H1 (cell line): ENCODE measurements around the gene CCDC154. TPM values are rescaled to one million over a fixed set of nuclear protein-coding genes. Genes with fewer than 3 reads are reported as not detected.

ENCODE experiments used
- CTCF ChIA-PET: fragments of 300-600 bp; sonication (Branson Sonifier 250); formaldehyde crosslinking; loops from one replicate; lab custom pipeline; 2021; ENCODE audit not compliant: partially characterized antibody; lab: Charles Lee
- POLR2A ChIA-PET: fragments of 300-600 bp; sonication (Branson Sonifier 250); formaldehyde crosslinking; loops from one replicate; lab custom pipeline; 2021; ENCODE audit warnings: inconsistent platforms; ENCODE audit not compliant: partially characterized antibody; lab: Charles Lee
- DNase-seq, 2 experiments: peaks; one replicate each; pipeline versions ENCODE4 v3.0.0 to v3.0.0-alpha.2; 2010 to 2022; ENCODE audit warnings: low spot score in 2 of 2, low read depth in 1 of 2, mixed read lengths in 1 of 2
- FAIRE-seq: peaks from 2 replicates; lab custom pipeline; 2011; peaks lifted over from hg19 to GRCh38; lab: Jason Lieb, UNC
- H2AFZ ChIP-seq: 2 replicates; pipeline ENCODE4 v1.8.1; 2012; ENCODE audit warnings: low read length, inconsistent platforms
- H2AK5ac ChIP-seq: 2 replicates; pipeline ENCODE4 v1.6.1; 2013; ENCODE audit warnings: low read depth, low read length
- H2BK120ac ChIP-seq: replicated peaks from 2 replicates; pipeline ENCODE3; 2013; ENCODE audit warnings: low read depth, low read length, inconsistent platforms
- H2BK12ac ChIP-seq: 2 replicates; pipeline ENCODE4 v1.6.1; 2013; ENCODE audit warnings: low read depth, low read length
- H2BK15ac ChIP-seq: 2 replicates; pipeline ENCODE4 v1.6.1; 2013; ENCODE audit warnings: low read length
- H2BK20ac ChIP-seq: 2 replicates; pipeline ENCODE4 v1.6.1; 2013; ENCODE audit warnings: low read length
- H2BK5ac ChIP-seq: 2 replicates; pipeline ENCODE4 v1.6.1; 2013; ENCODE audit warnings: low read depth, low read length
- H3K14ac ChIP-seq: 2 replicates; pipeline ENCODE4 v1.6.1; 2013; ENCODE audit warnings: inconsistent platforms; ENCODE audit not compliant: insufficient read length
- H3K18ac ChIP-seq: 2 replicates; pipeline ENCODE4 v1.6.1; 2013; ENCODE audit warnings: low read length; ENCODE audit errors: extremely low read depth
- H3K23ac ChIP-seq: 2 replicates; pipeline ENCODE4 v1.6.1; 2013; ENCODE audit warnings: inconsistent platforms; ENCODE audit not compliant: insufficient read length
- H3K23me2 ChIP-seq: 2 replicates; pipeline ENCODE4 v1.6.1; 2013; ENCODE audit warnings: low read depth, low read length
- H3K27ac ChIP-seq: 2 replicates; pipeline ENCODE4 v1.6.1; 2011; ENCODE audit warnings: low read depth, low read length, inconsistent platforms
- H3K27me3 ChIP-seq, 4 experiments: replicated peaks in 1 of 4; 1 replicate in 1 of 4; 2 replicates in 3 of 4; pipeline versions ENCODE4 v1.6.1 to v1.8.1; 2011 to 2013; ENCODE audit warnings: low read length in 3 of 4, mild to moderate bottlenecking in 3 of 4, inconsistent platforms in 2 of 4, mixed read lengths in 2 of 4, moderate library complexity in 1 of 4; ENCODE audit not compliant: control insufficient read depth in 3 of 4, insufficient read depth in 3 of 4; ENCODE audit errors: extremely low read depth in 1 of 4
- H3K36me3 ChIP-seq, 4 experiments: 2 replicates each; pipeline versions ENCODE4 v1.6.1 to v1.8.1; 2011 to 2013; ENCODE audit warnings: mild to moderate bottlenecking in 4 of 4, low read length in 3 of 4, moderate library complexity in 2 of 4, control low read depth in 1 of 4, inconsistent platforms in 1 of 4; ENCODE audit not compliant: insufficient read depth in 4 of 4, control insufficient read depth in 2 of 4
- H3K4ac ChIP-seq: replicated peaks from 2 replicates; pipeline ENCODE3; 2013; ENCODE audit warnings: low read length, low read depth, mixed read lengths, inconsistent platforms; ENCODE audit not compliant: insufficient read length
- H3K4me1 ChIP-seq, 4 experiments: replicated peaks in 1 of 4; 1 replicate in 1 of 4; 2 replicates in 3 of 4; pipeline versions ENCODE4 v1.6.1 to v1.8.1; 2011 to 2013; ENCODE audit warnings: low read length in 3 of 4, inconsistent platforms in 2 of 4, mixed read lengths in 1 of 4; ENCODE audit not compliant: insufficient read depth in 4 of 4, control insufficient read depth in 3 of 4
- H3K4me2 ChIP-seq, 2 experiments: 2 replicates each; pipeline versions ENCODE4 v1.6.1 to v1.8.1; 2011 to 2013; ENCODE audit warnings: low read depth in 2 of 2, low read length in 2 of 2, control low read depth in 1 of 2, inconsistent platforms in 1 of 2, mild to moderate bottlenecking in 1 of 2; ENCODE audit not compliant: insufficient read depth in 1 of 2
- H3K4me3 ChIP-seq, 4 experiments: fragments of 200-600, 300-600 bp in 1 of 4; sonication (generic), shearing (Covaris generic), sonication (Bioruptor Twin) in 1 of 4; 2 replicates each; pipeline versions ENCODE4 v1.5.1 to v1.8.1; 2011 to 2016; ENCODE audit warnings: low read length in 4 of 4, low read depth in 3 of 4, control low read depth in 2 of 4, inconsistent platforms in 2 of 4, mild to moderate bottlenecking in 2 of 4, mixed read lengths in 1 of 4, moderate library complexity in 1 of 4; ENCODE audit not compliant: insufficient read depth in 2 of 4; ENCODE audit errors: extremely low read depth in 1 of 4
- H3K56ac ChIP-seq: replicated peaks from 2 replicates; pipeline ENCODE3; 2013; ENCODE audit warnings: low read depth, mild to moderate bottlenecking, mixed read lengths, low read length, inconsistent platforms; ENCODE audit not compliant: insufficient read length
- H3K79me1 ChIP-seq: 2 replicates; pipeline ENCODE4 v1.6.1; 2013; ENCODE audit warnings: low read depth, low read length, control low read depth
- H3K79me2 ChIP-seq, 2 experiments: 2 replicates each; pipeline versions ENCODE4 v1.6.1 to v1.8.1; 2012 to 2013; ENCODE audit warnings: low read length in 2 of 2, mild to moderate bottlenecking in 2 of 2, inconsistent platforms in 1 of 2; ENCODE audit not compliant: insufficient read depth in 2 of 2, control insufficient read depth in 1 of 2
- H3K9ac ChIP-seq, 4 experiments: replicated peaks in 1 of 4; 1 replicate in 1 of 4; 2 replicates in 3 of 4; pipeline versions ENCODE4 v1.6.1 to v1.8.1; 2011 to 2013; ENCODE audit warnings: low read depth in 3 of 4, low read length in 3 of 4, control low read depth in 2 of 4, mild to moderate bottlenecking in 2 of 4, moderate library complexity in 2 of 4, inconsistent platforms in 1 of 4; ENCODE audit errors: extremely low read depth in 1 of 4
- H3K9me3 ChIP-seq, 2 experiments: 2 replicates each; pipeline versions ENCODE4 v1.6.1 to v1.8.1; 2012 to 2013; ENCODE audit warnings: mild to moderate bottlenecking in 2 of 2, moderate library complexity in 2 of 2, control low read depth in 1 of 2, inconsistent platforms in 1 of 2, low read depth in 1 of 2, low read length in 1 of 2, mixed read lengths in 1 of 2; ENCODE audit not compliant: insufficient read depth in 2 of 2
- H4K20me1 ChIP-seq, 2 experiments: replicated peaks in 1 of 2; 2 replicates each; pipeline versions ENCODE3 to v1.8.1; 2011 to 2013; ENCODE audit warnings: inconsistent platforms in 2 of 2, low read length in 2 of 2, mild to moderate bottlenecking in 1 of 2; ENCODE audit not compliant: insufficient read depth in 2 of 2, control insufficient read depth in 1 of 2
- H4K5ac ChIP-seq: 2 replicates; pipeline ENCODE4 v1.6.1; 2013; ENCODE audit warnings: low read length, low read depth, mixed read lengths, inconsistent platforms; ENCODE audit not compliant: insufficient read length
- H4K8ac ChIP-seq: 2 replicates; pipeline ENCODE4 v1.8.0; 2013; ENCODE audit warnings: mild to moderate bottlenecking, moderate library complexity, low read length, inconsistent platforms; ENCODE audit not compliant: insufficient read depth; ENCODE audit errors: extremely low read depth
- H4K91ac ChIP-seq: replicated peaks from 2 replicates; pipeline ENCODE3; 2013; ENCODE audit warnings: low read length, mixed read lengths, inconsistent platforms; ENCODE audit not compliant: insufficient read length
- ATF2 ChIP-seq: IDR thresholded peaks from 2 replicates; pipeline ENCODE4 v1.6.1; 2012; ENCODE audit warnings: low read length, inconsistent platforms
- CBX5 ChIP-seq: fragments of 300-800, 300-1000 bp; sonication (generic); IDR thresholded peaks from 2 replicates; pipeline ENCODE4 v1.7.1; 2016; ENCODE audit warnings: antibody characterized with exemption, low read length, low read depth
- CBX8 ChIP-seq: fragments of 300-800, 300-1000 bp; sonication (generic); IDR thresholded peaks from 2 replicates; pipeline ENCODE4 v1.7.1; 2016; ENCODE audit warnings: low read depth, low read length, borderline replicate concordance
- CREB1 ChIP-seq: IDR thresholded peaks from 2 replicates; pipeline ENCODE4 v1.6.1; 2012; ENCODE audit warnings: inconsistent platforms
- FOSL1 ChIP-seq: IDR thresholded peaks from 2 replicates; pipeline ENCODE4 v1.6.1; 2011; ENCODE audit warnings: mild to moderate bottlenecking, low read depth, low read length, moderate library complexity; ENCODE audit not compliant: insufficient read depth
- RAD21 ChIP-seq, 2 experiments: IDR thresholded peaks in 1 of 2; conservative IDR thresholded peaks in 1 of 2; 2 replicates each; pipeline ENCODE4 v1.6.1; 2011; ENCODE audit warnings: low read depth in 2 of 2, low read length in 2 of 2, improper control_type of control experiment in 1 of 2, inconsistent platforms in 1 of 2, mild to moderate bottlenecking in 1 of 2, moderate library complexity in 1 of 2
- RNF2 ChIP-seq: fragments of 200-900, 300-1000 bp; sonication (generic); IDR thresholded peaks from 2 replicates; pipeline ENCODE4 v1.7.1; 2016; ENCODE audit warnings: borderline replicate concordance, low read depth, mild to moderate bottlenecking, antibody characterized with exemption, low read length; ENCODE audit not compliant: poor library complexity, severe bottlenecking; ENCODE audit errors: missing control alignments
- SP4 ChIP-seq: IDR thresholded peaks from 2 replicates; pipeline ENCODE4 v1.6.1; 2012; ENCODE audit warnings: low read length, inconsistent platforms
- SRF ChIP-seq: IDR thresholded peaks from 2 replicates; pipeline ENCODE4 v1.6.1; 2011; ENCODE audit warnings: mild to moderate bottlenecking, low read depth, low read length, moderate library complexity
- USF2 ChIP-seq: IDR thresholded peaks from 2 replicates; pipeline ENCODE4 v1.6.1; 2011; ENCODE audit warnings: low read length, improper control_type of control experiment
- WGBS, 2 experiments: shearing (Covaris generic) in 1 of 2; methylation state at CpG; one replicate each; pipeline versions ENCODE4 v1.1.6 to v1.1.7; 2013 to 2015; ENCODE audit warnings: low lambda C conversion rate in 2 of 2, mixed read lengths in 2 of 2, inconsistent platforms in 1 of 2, low coverage in 1 of 2, missing lambda C conversion rate in 1 of 2; ENCODE audit not compliant: insufficient replicate concordance in 2 of 2, insufficient coverage in 1 of 2, insufficient read length in 1 of 2; ENCODE audit errors: extremely low coverage in 1 of 2, missing lambda C conversion rate in 1 of 2; 5-methylcytosine and 5-hydroxymethylcytosine counted together
- polyA plus RNA-seq, 7 experiments: library from polyadenylated mRNA; depleted of rRNA in 3 of 7; stranded (reverse) in 5 of 7; unstranded in 2 of 7; fragments of >200 nt in 5 of 7; fragments of 200-250 nt in 2 of 7; gene quantifications; 1 replicate in 5 of 7; 2 replicates in 1 of 7; 4 replicates in 1 of 7; pipeline versions ENCODE4 v1.2.1 to v1.2.3, GENCODE V29; 2011 to 2013; ENCODE audit warnings: missing spikeins in 2 of 7, mixed read lengths in 2 of 7
- total RNA-seq: library from RNA; stranded (reverse); fragmentation: NEBNext Ultra II Directional; extraction: Animal tissue kit (Norgen Biotek cat#: 25700); gene quantifications from 2 replicates; pipeline ENCODE4 v1.2.1, GENCODE V29; 2021

Gene CCDC154
- total and polyA plus RNA-seq, 2 of the 8 experiments (the other 6 are each of a cell fraction or from before 2014, with no cell fraction given): 0.15 to 0.88 TPM

- CTCF ChIA-PET: interaction anchor here (0.6 to 2.5 kb wide), 3 partner anchors 14 to 429 kb away, joined by 3 to 8 read pairs (median 6); no protein-coding TSS in a partner anchor
- Histone ChIP-seq H3K14ac (no peak overlapping the region), H3K4me1 (no peaks in the 10 kb centered on the region), H3K9ac (no peak overlapping the region), H3K4me2 (no peak overlapping the region), H2BK20ac (no peak overlapping the region), H3K27ac (no peak overlapping the region), H4K91ac (no peak overlapping the region), H3K4ac (no peak overlapping the region), H4K20me1 (peaks cover 2 to 14% of the 10 kb centered on the region in 2 experiments), H3K79me2 (no peaks in the 10 kb centered on the region), H2AK5ac (no peak overlapping the region), H2BK12ac (no peak overlapping the region), H4K8ac (peak overlapping the region; percentile 45), H2BK15ac (no peak overlapping the region), H2BK5ac (no peak overlapping the region), H3K18ac (no peak overlapping the region), H3K9me3 (no peaks in the 10 kb centered on the region), H3K36me3 (peaks cover 0 to 35% (median 11%) of the 10 kb centered on the region in 4 experiments; a peak in 4 of 8 replicates), H2AFZ (no peak overlapping the region), H3K56ac (no peak overlapping the region), H3K4me3 (no peak overlapping the region), H3K23ac (no peak overlapping the region), H4K5ac (no peak overlapping the region), H3K27me3 (no peaks in the 10 kb centered on the region), H3K79me1 (no peaks in the 10 kb centered on the region), H3K23me2 (no peaks in the 10 kb centered on the region), H2BK120ac (no peak overlapping the region)
- no peak for FAIRE-seq
- WGBS, 2 experiments: 91% methylated on average over 24 of the region's 25 CpGs; no CpG with 5 or more reads in 1 of the 2 experiments
- DNase-seq: no peak
- POLR2A ChIA-PET: interaction anchor here (0.8 kb wide), 1 partner anchor 14 kb away, joined by 3 read pairs; no protein-coding TSS in a partner anchor
- TF ChIP-seq FOSL1 (no peak), USF2 (no peak), RNF2 (no peak), SRF (no peak), CBX5 (no peak), SP4 (no peak), ATF2 (no peak), CREB1 (no peak), CBX8 (no peak), RAD21 (IDR thresholded peaks at IDR 0.05 in 1 of 2, conservative IDR thresholded peaks at IDR 0.05 in 1 of 2; ENCODE audit: low read depth in 2 of 2, low read length in 2 of 2) (no peak)
Measured at GRCh38 chr16:1449201-1449788, 4.9 kb upstream of the CCDC154 start.
